H1 (cell line): ENCODE data around the gene VASP. TPM values are rescaled to one million over a fixed set of nuclear protein-coding genes. Genes with fewer than 3 reads are reported as not detected.

Experiments used
- ATF2 ChIP-seq: IDR thresholded peaks from 2 replicates; pipeline ENCODE4 v1.6.1; 2012; ENCODE audit warnings: low read length, inconsistent platforms
- EGR1 ChIP-seq: IDR thresholded peaks from 2 replicates; pipeline ENCODE4 v1.6.1; 2011; ENCODE audit warnings: low read depth, low read length, borderline replicate concordance
- JUND ChIP-seq: IDR thresholded peaks from 2 replicates; pipeline ENCODE4 v1.6.1; 2011; ENCODE audit warnings: mild to moderate bottlenecking, improper control_type of control experiment, low read length
- polyA plus RNA-seq, 7 experiments: library from polyadenylated mRNA; depleted of rRNA in 3 of 7; stranded (reverse) in 5 of 7; unstranded in 2 of 7; fragments of >200 nt in 5 of 7; fragments of 200-250 nt in 2 of 7; gene quantifications; 1 replicate in 5 of 7; 2 replicates in 1 of 7; 4 replicates in 1 of 7; pipeline versions ENCODE4 v1.2.1 to v1.2.3, GENCODE V29; 2011 to 2013; ENCODE audit warnings: missing spikeins in 2 of 7, mixed read lengths in 2 of 7
- total RNA-seq: library from RNA; stranded (reverse); fragmentation: NEBNext Ultra II Directional; extraction: Animal tissue kit (Norgen Biotek cat#: 25700); gene quantifications from 2 replicates; pipeline ENCODE4 v1.2.1, GENCODE V29; 2021

Gene VASP
- total and polyA plus RNA-seq, 2 of the 8 experiments (the other 6 are each of a cell fraction or from before 2014, with no cell fraction given) = 89.7 to 135 TPM

GRCh38 chr19:45560686-45561085, 53.4 kb downstream of the VASP start (continued):
- no peak for TF ChIP-seq ATF2
- no peak for TF ChIP-seq EGR1
- no peak for TF ChIP-seq JUND
